SW 1271 (cell line): ENCODE results near the gene VAPA.

Experiments used
- DNase-seq, 2 experiments: peaks; one replicate each; lab custom pipeline; 2025; lab: John Stamatoyannopoulos, UW

The VAPA gene

DNA sequence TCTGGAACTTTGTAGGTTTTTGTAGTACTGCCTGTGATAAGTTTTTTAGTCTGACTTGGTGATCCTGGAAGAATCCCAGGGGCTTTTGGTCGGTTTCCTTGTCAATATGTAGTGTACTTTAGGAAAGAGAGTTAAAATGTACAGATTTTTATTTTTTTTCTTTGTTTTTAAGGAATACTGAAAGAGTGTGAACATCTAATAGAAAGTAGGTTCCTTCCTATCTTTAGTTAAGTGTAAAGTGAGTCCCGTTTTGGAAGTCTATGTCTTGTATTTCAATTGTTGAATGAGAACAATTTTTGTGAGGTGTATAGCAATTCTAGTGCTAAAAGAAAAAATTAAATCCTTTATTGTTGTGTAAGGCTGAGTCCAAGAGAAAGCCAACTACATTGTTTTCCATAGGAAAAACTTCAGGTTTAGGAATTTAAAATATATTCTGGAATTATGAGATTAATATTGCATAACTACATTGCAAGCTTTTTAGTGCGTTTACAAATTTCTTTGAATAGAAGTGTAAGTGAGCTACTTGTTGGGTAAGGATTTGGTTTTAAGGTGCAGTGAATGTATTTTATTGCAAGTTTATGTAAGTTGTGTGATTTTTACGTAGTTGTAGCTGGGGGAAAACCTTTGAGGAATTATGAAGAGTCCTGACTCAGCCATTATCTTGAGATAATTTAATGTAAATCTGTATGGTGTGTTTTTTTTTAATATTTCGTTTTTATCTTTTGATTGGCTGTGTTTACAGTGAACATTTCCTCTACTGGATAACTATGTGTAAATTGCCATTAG lies 1.7 kb downstream of the VAPA start:
- no peak for DNase-seq

DNA sequence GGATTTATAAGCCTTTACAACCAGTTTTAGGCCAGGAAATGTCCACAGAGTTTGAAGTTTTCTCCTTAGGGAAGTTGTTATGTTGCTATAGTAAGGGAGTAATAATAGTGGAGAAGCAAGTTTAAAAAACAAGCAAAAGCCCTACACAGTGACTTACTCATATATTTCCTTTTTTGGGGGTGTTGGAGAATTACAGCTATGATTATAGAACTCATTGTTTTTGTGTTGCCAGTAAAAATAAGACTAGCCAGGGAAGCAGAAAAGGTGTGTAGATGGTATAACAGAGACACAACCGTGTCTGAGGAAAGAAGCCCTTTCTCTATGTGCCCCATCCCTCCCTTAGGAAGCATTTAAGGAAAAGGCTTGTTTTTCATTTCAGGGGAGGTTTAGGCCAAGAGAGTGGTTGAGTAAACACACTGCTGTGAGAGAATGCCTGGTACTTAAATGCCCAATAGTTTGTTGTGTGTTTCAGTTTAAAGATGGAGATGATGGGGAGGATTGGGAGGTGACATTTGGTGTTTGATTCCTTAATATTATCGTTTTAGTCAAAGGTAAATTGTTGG lies 2.3 kb downstream of the VAPA start:
- no peak for DNase-seq

DNA sequence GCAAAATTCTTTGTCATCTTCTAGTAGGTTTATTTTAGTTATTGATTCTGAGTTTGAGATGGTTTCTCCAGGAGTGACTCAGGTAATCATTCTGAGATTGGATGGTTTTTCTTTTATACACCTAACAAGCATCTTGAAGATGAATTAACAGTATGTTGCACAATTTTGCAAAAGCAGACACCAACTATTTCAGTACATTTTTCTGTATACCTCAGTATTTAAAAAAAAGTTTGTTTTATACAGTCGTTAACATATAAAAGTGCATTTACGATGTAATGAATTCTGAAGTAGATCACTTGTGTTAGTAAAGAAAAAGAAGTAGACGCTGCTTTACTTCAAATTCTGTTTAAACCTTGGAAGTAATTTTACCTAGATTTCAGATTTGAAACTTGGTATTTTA lies 3.0 kb downstream of the VAPA start:
- DNase-seq, result no peak

- peak; percentile 2 to 38 for DNase-seq
Observed at GRCh38 chr18:9918016-9918680, 4.3 kb downstream of the VAPA start.

GRCh38 chr18:9919564-9920232 lies 5.9 kb downstream of the VAPA start:
- DNase-seq, result no peak

GRCh38 chr18:9922592-9923311 lies 8.9 kb downstream of the VAPA start:
- DNase-seq, result no peak

GRCh38 chr18:9924371-9924943 lies 10.6 kb downstream of the VAPA start:
- DNase-seq, result no peak

- DNase-seq, result no peak
Observed at GRCh38 chr18:9925369-9925768, 11.6 kb downstream of the VAPA start.

GRCh38 chr18:9925795-9926194 lies 12.0 kb downstream of the VAPA start:
- DNase-seq, result no peak

DNA sequence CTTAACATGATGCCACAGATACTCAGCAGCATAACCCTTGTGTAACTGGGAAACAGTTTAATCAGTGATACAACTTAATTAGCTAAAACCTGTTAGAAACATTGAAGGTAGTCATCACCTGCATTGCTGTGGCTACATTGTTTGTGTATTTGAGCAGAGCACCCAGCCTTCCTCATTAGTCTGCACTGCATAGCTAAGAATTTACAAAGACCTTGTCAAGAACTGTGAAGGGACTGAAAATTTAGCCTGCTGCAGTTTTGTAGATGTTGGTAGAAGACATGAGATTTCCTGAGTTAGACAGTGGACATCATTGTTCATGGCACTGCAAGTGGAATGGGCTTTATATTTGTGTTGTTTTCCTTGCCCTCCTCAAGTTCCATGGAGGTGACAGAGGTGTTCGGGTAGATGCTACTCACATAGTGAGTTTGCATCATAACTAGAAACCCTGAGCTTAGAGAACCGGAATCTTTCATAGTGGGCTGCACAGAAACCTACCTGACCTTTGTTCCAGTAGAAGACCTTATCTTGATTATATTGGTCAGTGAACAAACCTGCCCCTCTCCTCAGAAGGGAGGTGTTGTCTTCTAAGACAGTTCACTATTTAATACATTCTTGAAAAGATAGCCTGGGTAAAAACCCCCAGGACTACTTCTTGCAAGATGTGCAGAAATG lies 12.5 kb downstream of the VAPA start:
- no peak for DNase-seq

DNA sequence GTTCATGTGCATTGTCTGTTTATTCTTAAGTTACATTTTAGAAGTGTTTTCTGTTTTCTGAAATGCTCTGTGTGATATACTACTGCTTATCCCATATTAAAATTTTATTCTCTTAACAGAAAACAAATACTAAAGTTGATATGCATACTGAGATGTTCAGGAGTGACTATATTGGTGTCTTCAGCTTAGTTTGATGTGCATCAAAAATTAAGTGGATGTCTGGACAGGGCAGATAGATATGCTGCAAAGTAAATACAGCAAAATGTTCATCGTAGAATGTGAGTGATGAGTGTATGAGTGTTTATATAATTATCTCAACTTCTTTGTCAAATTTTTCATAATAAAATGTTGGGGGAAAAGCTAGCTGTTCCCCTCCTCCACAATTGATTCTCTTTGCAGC lies 13.2 kb downstream of the VAPA start:
- DNase-seq, result no peak

GRCh38 chr18:9927392-9928063 lies 13.7 kb downstream of the VAPA start:
- no peak for DNase-seq

- DNase-seq, result no peak
Observed at GRCh38 chr18:9928646-9929259, 14.9 kb downstream of the VAPA start.

DNA sequence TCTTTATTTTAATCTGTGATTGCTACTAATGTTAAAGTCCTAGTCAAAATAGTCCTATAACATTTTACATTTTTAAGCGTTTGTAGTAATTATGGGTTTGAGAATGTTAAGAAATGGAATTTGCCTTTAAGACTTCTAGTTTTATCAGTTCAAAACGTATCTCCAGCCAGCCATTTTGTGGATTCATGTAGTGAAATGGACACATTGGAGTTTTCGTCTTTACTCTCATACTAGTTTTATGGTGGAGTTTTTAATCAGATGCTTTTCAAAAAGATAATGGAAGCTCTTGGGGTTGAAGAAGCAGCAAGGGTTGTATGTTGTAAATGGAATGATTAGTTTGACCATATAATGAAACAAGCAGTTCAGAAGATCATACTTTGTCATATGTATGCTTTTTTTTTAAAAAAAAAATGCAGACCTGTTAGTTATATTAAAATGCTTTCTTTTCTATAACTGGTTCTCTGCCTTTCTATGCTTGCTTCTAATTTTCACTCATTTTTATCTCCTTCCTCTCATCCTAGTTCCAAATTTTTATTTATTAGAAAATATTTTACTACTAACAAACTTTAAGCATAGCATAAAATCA lies 16.6 kb downstream of the VAPA start:
- DNase-seq, result no peak

GRCh38 chr18:9931146-9931545 lies 17.3 kb downstream of the VAPA start:
- no peak for DNase-seq

DNA sequence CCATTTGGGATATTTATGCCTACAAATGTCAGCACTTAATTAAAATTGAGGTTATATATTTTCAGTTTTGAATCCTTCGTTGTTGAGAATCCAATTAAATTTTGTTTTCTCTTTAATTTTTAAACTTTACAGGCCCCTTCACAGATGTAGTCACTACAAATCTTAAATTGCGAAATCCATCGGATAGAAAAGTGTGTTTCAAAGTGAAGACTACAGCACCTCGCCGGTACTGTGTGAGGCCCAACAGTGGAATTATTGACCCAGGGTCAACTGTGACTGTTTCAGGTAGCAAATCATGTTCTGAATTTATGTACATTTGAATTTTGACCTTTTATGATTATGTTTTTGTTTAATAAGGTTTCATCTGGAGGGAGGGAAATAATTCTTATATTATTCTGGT lies 17.9 kb downstream of the VAPA start:
- DNase-seq, result no peak

DNA sequence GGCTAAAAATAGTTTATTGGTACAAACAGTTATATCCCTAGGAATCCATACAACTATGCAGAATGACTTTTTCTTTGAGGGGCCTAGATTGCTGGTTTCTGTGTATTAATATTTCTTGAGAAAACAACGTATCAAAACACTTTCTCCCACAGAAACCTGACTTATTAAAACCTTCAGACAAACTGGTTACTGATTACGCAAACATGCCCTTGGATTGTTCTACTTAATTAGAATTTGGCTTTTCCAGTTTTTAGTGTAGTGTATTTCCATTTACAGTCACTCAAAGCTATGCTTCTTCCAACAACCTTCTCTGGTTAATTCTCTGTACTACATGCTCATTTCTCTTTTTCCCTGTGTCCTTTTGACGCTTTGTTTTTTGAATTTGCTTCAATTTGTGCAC lies 20.0 kb downstream of the VAPA start:
- no peak for DNase-seq

DNA sequence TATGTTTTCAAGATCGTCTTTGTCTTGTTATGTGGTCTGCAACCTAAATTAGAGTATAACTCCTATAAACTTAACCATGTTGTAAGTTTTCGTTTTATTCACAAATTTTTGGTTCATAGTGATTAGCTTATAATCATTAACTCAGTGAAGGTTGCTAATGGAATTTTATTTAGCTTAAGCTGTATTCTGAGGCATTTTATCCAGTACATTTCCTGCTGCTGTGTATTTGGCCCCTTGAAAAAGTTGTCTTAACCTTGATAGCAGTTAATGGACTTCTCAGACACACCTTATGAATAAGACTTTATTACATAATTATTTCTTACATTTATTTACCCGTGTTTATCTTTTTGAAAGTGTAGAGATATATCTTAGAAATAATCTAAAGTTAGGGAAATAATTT lies 20.5 kb downstream of the VAPA start:
- DNase-seq, result no peak

DNA sequence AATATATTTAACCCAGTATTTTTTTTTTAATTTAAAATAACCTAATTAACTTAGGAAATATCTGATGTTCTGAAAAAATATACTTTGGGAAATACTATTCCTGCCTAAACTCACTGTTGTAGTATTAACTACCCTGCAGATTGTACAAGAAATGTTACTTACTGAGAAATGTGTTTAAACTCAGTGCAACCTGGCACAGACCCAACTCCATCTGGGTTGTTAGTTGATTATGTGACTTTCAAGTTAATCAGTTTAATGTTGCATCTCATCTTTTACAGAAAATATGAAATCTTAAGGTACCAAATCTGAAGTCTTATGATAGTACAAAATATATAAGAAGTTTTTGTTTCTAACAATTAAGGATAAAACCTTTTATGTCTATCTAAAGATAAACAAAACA lies 27.3 kb downstream of the VAPA start:
- DNase-seq, result no peak

DNA sequence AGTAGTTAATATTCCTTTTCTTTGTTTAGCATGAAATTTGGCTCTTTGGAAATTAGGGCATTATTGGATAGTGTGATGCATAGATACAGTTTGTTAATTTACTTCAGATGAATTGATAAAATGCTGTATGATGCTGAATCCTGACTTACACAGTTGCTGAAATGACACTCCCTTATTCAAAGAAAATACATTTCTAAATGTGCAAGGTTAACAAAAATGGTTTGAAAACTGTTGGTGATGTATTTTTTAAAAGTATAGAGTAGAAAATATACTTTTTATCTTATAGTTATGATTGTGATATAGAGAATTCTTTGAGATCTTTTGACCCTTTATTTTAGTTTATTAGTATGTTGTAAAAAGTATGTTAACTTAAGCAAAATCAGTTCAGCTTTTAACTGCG lies 27.8 kb downstream of the VAPA start:
- DNase-seq, result no peak
